Activated T-helper 1 cell treated with anti-CD3 and anti-CD28 coated beads, Interleukin-2, amount 50 U/mL, for 16 hours (primary cell): ENCODE measurements around the gene GNS.
"Not testable (repeated sequence)": the region's sequence is repeated elsewhere in the genome, so short reads cannot be mapped to it uniquely, and the experiment has no call there.

ENCODE experiments used
- DNase-seq, 2 donors: peaks; one replicate each; pipeline ENCODE4 v3.0.0-alpha.2; 2020; ENCODE audit warnings: low read depth in 1 of 2, low spot score in 1 of 2

The GNS gene

DNA sequence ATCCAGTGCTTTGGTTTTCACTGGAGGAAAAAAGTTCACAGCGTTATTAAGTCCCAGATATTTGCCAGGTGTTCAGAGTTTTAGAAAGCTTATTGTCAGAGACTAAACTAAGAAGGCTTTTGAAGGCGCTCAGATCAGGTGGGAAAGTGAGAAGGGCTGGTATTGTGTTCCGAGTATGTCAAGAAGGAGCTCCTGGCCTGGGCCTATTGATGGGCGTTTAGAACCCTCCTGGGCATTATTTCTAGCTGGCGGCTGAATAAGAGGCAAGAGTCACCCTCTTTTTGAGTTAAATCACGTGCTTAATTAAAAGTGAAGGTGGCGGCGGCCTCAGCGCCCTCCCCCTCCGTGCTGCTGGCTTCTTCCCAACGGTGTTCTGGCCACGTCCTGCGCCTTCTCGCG lies 20.9 kb upstream of the GNS start:
- DNase-seq, result no peak

DNA sequence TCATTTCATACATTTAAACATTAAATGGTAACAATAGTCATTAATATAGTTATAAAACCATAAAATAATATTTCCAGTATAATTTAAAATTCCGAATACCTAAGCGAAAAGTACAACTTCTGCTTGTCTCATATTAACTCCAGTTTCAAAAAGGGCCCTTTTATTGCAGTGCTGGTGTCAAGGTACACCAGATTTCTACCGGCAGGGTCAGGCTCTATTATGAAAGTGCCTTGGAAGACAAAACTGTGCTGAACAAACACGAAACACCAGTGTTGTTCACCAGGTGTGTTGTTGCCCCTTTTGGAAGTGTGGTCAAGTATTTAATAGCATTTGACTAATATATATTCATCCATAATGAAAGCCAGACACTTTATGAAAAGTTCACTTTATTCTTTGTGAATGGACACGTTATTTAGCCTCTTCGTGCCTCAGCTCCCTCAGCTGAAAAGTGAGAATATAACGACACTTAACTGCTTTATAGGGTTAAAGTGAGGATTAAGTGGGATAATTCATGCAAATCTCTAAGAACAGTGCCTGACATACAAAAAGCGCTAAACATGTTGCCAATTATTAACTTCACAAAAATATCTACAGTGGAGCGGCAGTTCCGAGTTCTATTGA lies 20.3 kb upstream of the GNS start:
- no peak for DNase-seq

DNA sequence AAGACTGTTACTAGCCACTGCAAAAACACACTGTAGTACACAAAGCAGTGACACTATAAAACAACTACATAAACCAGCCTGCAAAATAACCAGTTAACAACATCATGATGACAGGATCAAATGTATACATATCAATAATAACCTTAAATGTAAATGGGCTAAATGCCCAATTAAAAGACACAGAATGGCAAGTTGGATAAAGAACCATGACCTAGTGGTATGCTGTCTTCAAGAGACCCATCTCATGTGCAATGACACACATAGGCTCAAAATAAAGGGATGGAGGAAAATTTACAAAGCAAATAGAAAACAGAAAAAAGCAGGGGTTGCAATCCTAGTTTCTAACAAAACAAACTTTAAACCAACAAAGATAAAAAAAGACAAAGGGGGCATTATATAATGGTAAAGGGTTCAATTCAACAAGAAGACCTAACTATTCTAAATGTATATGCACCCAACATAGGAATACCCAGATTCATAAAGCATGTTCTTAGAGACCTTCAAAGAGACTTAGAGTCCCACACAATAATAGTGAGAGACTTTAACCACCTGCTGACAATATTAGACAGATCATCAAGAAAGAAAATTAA lies 16.0 kb upstream of the GNS start:
- not testable (repeated sequence) for DNase-seq

DNA sequence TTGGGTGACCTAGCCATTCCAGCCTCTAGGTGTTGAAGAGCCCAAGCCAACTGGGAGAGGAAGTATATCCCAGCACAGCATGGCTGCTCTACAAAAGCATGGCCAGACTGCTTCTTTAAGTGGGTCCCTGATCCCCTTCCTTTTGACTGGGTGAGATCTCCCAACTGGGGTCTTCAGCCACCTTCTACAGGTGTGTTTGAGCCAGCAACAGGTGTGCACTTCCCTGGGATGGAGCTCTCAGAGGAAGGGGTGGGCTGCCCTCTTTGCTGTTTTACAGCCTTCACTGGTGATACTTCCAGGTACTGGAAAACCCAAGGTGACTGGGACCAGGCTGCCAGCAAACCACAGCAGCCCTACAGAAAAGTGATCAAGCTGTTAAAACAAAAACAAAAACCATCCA lies 14.2 kb upstream of the GNS start:
- DNase-seq, result no peak

DNA sequence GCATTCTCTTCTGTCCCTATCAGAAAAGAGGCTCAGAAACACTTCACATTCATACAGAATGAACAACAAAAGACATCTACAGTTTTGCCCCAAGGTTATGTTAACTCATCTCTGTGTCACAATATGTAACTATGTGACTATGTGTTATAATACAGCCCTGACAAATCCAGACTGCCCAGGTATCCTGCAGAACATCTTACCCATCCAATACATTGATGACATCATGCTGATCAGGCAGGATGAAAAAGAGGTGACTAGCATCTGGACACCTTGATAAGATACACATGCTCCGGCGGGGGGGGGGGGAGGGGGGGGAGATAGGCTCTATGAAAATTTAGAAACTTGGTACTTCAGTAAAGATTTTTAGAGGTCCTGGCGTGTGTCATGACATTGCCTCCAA lies 8.3 kb upstream of the GNS start:
- DNase-seq, result no peak

DNA sequence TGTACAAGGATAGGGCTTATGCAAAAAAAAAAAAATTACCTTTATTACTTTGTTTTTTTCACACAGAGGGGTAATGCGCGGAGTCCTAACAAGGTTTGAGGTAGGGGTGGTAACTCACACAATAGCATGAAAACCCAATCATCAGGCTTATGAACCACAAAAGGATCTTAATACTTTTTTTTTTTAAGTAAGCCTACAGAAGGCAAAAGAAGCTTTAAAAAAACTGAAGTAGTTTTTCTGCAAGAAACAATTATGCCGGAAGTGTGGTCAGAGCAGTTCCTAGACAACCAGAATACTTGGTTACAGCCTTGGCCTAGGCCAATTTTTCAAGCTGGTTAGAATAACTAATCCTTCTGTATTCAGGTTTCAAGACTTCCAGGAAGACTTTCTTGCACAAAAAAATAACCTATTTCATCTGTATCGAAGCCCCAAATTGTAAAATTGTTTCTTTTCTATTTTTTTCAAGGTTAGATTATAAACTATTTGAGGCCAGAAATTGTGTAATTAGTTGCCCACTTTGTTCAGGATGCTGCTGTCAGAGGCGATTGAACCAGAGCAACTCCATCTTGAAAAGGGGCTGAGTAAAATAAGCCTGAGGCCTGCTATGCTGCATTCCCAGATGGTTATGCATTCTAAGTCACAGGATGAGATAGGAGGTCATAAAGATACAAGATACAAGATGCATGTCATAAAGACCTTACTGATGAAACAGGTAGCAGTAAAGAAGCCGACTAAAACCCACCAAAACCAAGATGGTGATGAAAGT lies 1.8 kb upstream of the GNS start:
- no peak for DNase-seq

DNA sequence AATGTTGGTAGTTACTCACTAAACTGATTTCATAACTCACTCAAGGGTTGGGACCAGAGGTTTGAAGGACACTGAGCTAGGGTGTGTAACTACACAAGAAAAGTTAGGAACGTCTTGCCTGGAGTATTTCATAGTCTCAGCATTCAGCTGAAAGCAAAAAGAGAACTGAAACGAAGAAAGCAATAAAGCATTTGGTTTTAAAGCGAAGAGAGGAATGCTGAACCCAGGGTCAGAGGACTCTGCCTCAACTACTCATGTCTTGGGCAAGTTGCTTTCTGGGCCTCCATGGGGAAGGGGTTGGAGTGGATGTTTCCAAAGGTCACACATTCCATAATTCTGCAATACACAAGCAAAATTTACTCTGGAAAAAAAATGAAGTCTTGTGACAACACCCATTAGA lies 1.4 kb downstream of the GNS start:
- no peak for DNase-seq

DNA sequence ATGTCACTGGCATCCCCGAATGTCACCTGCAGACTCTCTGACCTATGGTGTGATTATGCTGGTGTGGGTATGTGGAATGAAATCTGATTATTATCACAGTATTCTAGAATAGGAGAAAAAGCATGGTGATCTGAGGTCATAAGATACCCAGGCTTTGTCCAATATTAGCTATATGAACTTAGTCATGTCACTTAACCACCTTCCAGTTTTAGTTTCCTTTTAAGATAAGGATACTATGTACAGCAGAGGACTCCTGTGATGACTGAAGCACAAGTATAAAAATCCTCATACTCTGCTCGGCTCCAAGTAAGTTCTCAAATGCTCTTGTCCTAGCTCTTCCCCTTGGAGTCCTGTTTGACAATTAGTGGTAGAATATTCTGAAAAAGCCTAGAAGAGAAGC lies 2.8 kb downstream of the GNS start:
- DNase-seq, result no peak

DNA sequence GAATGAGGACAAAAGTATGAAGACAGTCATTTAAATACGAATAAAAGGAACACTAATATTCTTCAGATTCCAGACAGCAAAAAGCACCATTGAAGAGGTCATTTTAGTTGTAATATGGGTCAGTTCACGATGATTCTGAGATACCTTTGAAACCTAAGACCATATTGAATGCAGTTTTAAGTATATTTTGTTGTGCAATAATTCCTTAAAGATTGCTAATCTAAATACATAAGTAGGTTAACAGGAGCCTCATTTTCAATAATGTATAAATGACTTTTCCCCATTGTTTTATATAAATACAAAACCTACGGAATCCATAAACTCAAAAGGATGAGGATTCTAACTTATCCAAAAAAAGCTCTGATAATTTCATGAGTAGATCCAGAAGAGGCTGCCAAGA lies 5.8 kb downstream of the GNS start:
- no peak for DNase-seq

DNA sequence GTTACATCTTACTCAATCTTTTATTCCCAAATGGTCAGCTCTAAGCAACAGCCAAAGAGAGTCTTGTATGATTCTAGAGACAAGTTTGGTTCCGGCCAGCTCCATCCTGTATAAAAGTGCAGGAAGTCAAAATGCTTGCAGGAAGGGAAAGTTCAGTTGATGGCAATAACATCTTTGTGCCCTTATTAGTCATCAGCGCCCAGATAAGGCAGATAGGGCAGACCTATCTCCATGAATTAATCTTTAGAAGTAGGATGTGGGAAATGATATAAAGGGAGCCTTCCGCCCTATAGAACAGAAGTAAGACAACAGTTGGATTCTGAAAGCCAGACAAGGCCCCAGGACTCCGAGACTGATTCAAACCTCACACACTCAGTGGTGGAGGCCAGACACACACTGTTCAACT lies 6.4 kb downstream of the GNS start:
- no peak for DNase-seq

DNA sequence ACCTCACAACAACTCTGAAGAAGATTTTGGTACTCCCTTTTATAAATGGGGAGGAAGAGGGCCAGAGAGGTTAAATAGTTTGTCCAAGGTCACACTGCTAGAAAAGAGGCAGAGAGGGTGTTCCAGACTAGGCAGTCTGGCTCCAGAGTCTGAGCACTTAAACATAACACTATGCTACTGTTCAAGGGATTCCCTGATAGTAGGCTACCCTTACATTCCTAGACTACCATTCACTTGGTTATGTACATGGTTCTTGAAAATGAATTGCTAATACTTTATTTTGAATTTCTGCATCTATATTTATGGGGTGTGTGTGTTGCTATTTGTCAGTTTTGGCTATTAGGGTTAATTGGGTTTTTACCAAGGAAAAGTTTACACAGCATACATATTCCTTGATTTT lies 7.2 kb downstream of the GNS start:
- DNase-seq, result no peak

DNA sequence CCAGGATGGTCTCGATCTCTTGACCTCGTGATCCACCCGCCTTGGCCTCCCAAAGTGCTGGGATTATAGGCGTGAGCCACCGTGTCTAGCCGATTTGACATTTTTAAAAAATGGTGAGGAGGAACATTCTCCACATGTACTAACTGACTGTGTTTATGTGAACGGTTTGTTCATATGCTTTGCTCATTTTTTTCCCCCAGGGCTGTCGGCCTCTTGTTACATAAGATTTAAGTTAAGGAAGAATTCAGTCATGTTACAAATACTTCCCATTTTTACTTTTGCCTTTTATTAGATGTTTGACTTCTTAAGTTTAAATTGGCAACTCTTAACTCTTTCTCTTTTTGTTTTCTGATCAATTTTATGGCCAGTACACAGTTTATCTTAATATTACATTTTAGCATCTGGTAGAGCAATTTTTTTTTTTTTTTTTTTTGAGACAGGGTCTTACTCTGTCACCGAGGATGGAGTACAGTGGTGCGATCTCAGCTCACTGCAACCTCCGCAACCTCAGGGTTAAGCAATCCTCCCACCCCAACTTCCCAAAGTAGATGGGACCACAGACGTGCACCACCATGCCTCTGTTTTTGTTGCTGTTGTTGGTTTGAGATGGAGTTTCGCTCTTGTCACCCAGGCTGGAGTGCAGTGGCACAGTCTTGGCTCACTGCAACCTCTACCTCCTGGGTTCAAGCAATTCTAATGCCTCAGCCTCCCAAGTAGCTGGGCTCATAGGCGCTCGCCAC lies 9.6 kb downstream of the GNS start:
- DNase-seq, result no peak

DNA sequence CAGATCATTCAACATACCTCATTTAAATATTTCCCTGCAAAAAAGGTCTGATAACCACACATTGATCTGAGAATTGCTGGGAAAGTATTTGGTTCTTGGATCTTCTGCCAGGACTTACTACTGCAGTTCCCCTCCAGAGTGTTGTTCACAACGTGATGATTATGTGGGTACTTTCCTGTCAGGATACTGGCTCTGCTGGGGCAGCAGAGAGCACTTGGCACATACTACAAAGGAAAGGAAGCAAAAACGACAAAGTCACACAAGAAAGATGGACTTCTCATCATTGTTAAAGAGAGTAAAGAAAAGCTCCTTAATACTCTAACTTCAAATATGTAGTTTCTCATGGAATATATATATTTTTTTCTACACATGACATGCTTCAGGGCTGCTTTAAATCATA lies 11.5 kb downstream of the GNS start:
- DNase-seq, result no peak

DNA sequence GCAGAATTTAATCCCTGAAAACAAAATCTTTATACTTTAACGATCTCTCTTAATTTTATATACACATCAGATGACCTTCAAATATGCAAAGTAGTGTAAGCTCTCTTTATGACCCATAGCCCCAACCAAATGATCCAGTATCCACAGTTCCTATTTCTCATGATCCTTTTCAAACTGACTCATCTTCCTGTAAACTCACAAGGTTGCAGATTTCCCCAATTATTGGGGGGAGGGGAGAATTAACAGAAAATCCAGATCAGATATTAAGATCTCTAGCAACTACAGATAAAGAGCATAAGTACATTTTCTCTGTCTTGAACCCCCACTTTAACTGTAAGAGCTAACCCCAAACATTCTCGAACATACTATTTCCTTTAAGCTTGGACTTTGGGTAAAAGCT lies 12.5 kb downstream of the GNS start:
- no peak for DNase-seq

DNA sequence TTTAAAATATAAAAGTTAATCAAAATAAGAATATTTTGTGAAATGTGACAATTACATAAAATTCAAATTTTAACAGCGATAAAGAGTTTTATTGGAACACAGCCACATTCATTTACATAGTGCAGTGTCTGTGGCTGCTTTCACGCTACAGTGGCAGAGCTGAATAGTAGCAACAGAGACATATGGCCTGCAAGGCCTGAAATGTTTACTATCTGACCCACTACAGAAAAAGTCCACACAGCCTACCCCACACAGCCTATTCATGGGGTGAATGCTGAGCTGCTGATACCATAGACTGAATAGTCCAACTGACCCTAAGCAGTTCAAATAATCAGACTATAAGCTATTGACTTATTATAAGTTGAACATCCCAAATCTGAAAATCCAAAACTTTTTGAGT lies 13.2 kb downstream of the GNS start:
- no peak for DNase-seq

DNA sequence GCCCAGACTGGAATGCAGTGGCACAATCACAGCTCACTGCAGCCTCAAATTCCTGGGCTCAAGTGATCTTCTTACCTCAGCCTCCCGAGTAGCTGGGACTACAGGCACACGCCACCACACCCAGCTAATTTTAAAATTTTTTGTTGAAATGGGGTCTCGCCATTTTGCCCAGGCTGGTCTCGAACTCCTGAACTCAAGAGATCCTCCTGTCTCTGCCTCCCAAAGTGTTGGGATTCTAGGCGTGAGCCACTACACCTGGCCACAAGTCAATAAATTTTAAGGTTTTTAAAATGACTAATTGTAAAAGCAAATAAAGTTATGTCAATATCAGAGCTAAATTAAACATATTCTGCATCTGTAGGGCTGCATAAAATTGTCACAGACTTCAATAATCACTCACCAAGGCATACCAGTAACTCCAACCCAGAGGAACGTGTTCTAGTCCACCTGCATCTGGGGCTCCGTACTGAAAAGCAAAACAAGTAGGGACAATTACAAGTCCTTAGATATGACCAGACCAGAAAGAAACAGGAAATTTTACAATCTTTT lies 13.9 kb downstream of the GNS start:
- DNase-seq, result no peak

DNA sequence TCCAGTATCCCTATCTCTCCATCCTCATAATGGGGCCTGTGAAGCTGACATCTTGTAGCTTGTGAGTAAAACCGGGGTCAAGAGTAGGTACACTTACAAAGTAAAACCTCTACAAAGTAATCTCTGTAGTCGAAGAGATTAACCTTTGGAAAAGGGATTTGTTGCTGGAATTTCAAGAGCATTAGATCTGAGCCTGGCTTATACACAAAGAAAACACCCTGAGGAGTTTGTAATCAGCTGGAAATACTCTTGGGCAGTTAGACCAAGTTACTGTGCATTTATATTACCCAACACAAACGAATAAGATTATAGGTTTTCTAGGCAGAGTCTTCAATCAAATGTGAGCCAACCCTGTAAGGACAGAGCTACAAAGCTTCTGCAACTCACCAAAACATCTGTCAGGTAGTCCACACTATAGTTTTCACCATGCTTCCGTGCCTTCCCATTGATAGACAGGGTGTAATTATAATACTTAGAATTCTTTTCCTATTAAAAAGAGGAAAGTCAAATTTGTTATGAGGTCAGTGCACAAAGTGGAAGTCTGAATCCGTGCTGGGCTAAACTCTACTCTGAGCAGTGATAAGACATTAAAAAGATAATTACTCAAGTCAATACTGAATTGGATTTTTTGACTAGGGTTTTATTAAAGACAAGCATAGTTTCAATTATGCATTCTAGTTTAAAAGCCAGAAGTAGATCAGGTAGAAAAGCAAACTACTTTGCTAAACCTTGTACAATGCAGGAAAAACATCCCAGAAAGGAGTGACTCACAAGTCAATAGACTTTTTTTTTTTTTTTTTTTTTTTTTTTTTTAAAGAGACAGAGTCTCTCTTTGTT lies 14.6 kb downstream of the GNS start:
- DNase-seq, result no peak

DNA sequence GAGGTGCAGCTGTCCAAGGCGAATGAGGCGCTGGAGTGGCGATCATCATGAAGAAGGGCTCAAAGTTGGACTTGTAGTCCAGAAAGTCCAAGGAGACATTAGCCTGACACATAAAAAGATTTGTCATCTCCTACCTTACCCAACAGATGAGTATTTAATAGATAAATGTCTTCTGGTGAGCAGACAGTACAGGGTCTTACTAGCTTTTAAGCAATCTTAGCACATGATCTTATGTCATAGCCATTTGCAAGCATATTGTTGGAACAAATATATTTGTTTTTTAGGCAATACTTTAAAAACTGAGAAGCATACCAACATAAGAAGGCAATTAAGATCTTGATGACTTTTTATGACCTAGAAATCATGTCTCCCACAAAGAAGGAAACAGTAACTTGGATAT lies 16.0 kb downstream of the GNS start:
- DNase-seq, result no peak

DNA sequence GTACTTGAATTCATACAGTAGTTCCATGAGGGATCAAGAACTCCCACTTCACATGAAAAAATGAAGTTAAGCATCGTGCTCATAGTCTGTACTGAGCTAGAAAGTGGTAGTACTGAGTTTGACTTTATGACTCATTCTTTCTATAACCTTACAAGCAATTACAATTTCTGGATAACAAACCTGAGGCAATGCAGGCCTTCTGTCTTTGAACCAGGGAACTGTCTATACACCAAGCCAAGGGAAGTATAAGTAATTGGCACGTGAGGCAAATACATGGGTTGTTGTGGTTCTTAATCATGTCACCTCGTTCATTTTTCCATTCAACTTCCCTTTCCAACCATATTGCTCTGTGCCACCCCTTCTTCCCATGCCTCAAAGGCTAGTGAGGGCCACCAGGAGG lies 16.8 kb downstream of the GNS start:
- no peak for DNase-seq

DNA sequence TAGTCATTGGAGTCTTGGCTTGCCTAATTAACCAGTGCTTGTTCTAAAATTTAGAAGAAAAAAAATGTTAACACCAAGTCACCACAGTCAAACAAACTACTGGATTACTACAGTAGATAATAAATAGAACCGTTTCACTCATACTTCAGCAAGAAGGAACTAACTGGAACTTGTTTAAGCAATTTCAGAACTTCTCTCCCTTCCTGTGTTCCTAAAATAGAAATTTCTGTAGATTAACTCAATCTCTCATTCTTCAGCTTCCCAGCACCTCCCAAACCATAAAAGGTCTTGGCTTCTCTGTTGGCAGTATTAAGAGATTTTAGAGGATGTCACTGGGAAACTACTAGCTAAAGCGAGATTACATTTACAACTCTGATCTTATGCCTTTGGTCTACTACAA lies 18.6 kb downstream of the GNS start:
- no peak for DNase-seq

DNA sequence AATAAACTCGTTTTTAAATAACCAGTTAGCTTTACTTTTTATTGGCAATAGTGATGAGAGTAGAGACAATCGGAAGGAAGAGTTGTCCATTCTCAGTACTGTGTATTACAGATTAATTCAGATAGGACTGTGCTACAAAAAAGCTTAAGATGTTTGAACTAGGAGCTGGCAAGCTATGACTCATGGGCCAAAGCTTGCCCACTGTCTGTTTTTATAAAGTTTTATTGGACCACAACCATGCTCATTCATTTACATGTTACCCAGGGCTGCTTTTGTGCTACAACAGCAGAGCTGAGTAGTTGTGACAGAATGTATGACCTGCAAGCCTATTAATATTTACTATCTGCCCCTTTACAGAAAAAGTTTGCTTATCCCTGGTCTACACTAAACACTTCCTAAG lies 19.4 kb downstream of the GNS start:
- DNase-seq, result no peak
